Left ventricle myocardium inferior (tissue), 1 donor: ENCODE results near the gene FLACC1. TPM values are rescaled to one million over a fixed set of nuclear protein-coding genes. Genes with fewer than 3 reads are reported as not detected.
"Not testable (repeated sequence)": the region's sequence is repeated elsewhere in the genome, so short reads cannot be mapped to it uniquely, and the experiment has no call there.

Source experiments
- DNase-seq: peaks from one replicate; pipeline ENCODE4 v3.0.0-alpha.2; 2020
- H3K27ac ChIP-seq: fragments of 200-600 bp; replicated peaks from 2 replicates; pipeline ENCODE4 v1.8.0; 2021
- H3K27me3 ChIP-seq: fragments of 200-600 bp; 2 replicates; pipeline ENCODE4 v1.8.0; 2021; ENCODE audit warnings: low read depth
- H3K36me3 ChIP-seq: fragments of 200-600 bp; 2 replicates; pipeline ENCODE4 v1.8.0; 2021
- H3K4me1 ChIP-seq: fragments of 200-600 bp; 2 replicates; pipeline ENCODE4 v1.8.0; 2021
- H3K4me3 ChIP-seq: fragments of 200-600 bp; 2 replicates; pipeline ENCODE4 v1.8.0; 2021; ENCODE audit warnings: mild to moderate bottlenecking, moderate library complexity
- H3K9me3 ChIP-seq: fragments of 200-600 bp; replicated peaks from 2 replicates; pipeline ENCODE4 v1.8.0; 2021
- intact Hi-C: fragments of 100-400 bp; cut with micrococcal nuclease; formaldehyde crosslinking; loops from one replicate; pipeline ENCODE4 v1.11.0; 2022
- total RNA-seq: library from RNA; stranded (reverse); fragmentation: NEBNext Ultra II Directional; extraction: Animal tissue kit (Norgen Biotek cat#: 25700); gene quantifications from one replicate; pipeline ENCODE4 v1.2.1, GENCODE V29; 2021
- TF ChIP-seq, protein P1 (sequence below): fragments of 200-600 bp; IDR thresholded peaks from 2 replicates; pipeline ENCODE4 v1.8.0; 2021; ENCODE audit warnings: antibody characterized with exemption, mild to moderate bottlenecking, borderline replicate concordance
- donor health status: DM: no; HTN: yes; CAD: no; lungs with severe emphysema.

The FLACC1 gene
- total RNA-seq, 1 donor from 2014 or later = 11.8 TPM

DNA sequence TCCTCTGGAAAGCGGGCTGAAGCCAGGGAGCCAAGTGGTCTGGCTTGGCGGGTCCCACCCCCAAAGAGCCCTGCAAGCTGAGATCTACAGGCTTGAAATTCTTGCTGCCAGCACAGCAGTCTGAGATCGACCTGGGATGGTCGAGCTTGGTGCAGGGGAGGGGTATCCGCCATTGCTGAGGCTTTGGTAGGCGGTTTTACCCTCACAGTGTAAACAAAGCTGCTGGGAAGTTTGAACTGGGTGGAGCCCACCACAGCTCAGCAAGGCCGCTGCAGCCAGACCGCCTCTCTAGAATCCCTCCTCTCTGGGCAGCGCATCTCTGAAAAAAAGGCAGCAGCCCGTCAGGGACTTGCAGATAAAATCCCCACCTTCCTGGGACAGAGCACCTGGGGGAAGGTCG, 12.6 kb upstream of the FLACC1 start:
- Histone ChIP-seq H3K4me1 (no peaks in the 10 kb centered on the region), H3K9me3 (peaks cover 21% of the 10 kb centered on the region), H3K36me3 (peaks cover 48% of the 10 kb centered on the region), H3K4me3 (no peak overlapping the region), H3K27ac (no peak overlapping the region), H3K27me3 (no peaks in the 10 kb centered on the region)
- intact Hi-C loops = no loop called here
- TF ChIP-seq, protein P1, sequence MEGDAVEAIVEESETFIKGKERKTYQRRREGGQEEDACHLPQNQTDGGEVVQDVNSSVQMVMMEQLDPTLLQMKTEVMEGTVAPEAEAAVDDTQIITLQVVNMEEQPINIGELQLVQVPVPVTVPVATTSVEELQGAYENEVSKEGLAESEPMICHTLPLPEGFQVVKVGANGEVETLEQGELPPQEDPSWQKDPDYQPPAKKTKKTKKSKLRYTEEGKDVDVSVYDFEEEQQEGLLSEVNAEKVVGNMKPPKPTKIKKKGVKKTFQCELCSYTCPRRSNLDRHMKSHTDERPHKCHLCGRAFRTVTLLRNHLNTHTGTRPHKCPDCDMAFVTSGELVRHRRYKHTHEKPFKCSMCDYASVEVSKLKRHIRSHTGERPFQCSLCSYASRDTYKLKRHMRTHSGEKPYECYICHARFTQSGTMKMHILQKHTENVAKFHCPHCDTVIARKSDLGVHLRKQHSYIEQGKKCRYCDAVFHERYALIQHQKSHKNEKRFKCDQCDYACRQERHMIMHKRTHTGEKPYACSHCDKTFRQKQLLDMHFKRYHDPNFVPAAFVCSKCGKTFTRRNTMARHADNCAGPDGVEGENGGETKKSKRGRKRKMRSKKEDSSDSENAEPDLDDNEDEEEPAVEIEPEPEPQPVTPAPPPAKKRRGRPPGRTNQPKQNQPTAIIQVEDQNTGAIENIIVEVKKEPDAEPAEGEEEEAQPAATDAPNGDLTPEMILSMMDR = no peak
- DNase-seq = no peak

DNA sequence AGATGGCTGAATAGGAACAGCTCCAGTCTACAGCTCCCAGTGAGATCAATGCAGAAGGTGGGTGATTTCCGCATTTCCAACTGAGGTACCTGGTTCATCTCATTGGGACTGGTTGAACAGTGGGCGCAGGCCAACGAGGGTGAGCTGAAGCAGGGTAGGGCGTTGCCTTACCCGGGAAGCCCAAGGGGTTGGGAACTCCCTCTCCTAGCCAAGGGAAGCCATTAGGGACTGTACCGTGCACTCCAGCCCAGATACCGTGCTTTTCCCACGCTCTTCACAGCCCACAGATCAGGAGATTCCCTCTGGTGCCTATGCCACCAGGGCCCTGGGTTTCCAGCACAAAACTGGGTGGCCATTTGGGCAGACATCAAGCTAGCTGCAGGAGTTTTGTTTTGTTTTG, 12.2 kb upstream of the FLACC1 start:
- H3K4me3 ChIP-seq, intact Hi-C loops, H3K27ac ChIP-seq, DNase-seq, H3K4me1 ChIP-seq, H3K27me3 ChIP-seq: not testable (repeated sequence)
- H3K9me3 ChIP-seq = peaks cover 21% of the 10 kb centered on the region
- H3K36me3 ChIP-seq = peaks cover 44% of the 10 kb centered on the region

DNA sequence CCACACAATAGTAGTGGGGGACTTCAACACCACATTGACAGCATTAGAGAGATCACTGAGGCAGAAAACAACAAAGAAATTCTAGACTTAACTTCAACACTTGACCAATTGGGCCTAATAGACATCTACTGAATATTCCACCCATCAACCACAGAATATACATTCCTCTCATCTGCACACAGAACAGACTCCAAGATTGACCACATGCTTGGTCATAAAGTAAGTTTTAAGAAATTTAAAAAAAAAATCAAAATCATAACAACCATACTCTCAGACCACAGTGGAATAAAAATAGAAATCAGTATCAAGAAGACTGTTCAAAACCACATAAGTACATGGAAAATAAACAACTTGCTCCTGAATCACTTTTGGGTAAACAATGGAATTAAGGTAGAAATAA, 9.0 kb upstream of the FLACC1 start:
- Histone ChIP-seq H3K9me3 (peaks cover 21% of the 10 kb centered on the region), H3K4me3 (no peak overlapping the region), H3K4me1 (peaks cover 18% of the 10 kb centered on the region), H3K36me3 (peaks cover 67% of the 10 kb centered on the region), H3K27me3 (no peaks in the 10 kb centered on the region), H3K27ac (no peak overlapping the region)
- no peak for DNase-seq
- intact Hi-C loops = no loop called here
- TF ChIP-seq, protein P1 = no peak

DNA sequence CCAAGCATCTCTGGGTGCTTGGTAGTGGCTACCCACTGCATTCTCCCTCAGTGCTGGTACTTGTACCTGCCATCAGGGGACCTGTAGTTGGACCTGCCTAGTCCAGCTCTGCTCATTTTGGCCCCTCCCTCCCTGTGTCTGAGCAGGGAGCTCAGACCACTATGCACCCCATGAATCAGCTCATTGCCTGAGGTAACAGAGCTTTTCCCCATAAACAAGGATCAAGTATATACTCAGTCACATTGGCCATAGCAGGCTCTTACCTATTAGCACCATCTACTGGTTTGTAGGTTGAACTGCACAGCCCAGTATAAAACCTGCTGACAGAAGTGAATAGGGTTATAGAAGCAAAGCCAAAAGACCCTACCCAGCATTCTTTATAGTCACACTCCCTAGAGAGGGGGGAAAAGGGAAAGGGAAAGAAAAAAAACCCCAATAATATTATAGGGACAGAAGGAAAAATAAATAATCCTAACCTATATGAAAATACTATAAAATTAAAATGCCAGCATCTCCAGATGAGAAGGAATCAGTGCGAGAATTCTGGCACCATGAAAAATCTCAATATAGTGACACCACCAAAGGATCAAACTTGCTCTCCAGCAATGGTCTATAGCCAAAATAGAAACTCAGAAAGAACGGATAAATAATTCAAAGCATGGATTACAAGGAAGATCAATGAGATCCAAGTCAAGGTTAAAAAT, 6.9 kb upstream of the FLACC1 start:
- Histone ChIP-seq H3K27ac (no peak overlapping the region), H3K27me3 (no peaks in the 10 kb centered on the region), H3K36me3 (peaks cover 72% of the 10 kb centered on the region), H3K4me3 (no peak overlapping the region), H3K9me3 (peaks cover 21% of the 10 kb centered on the region), H3K4me1 (peaks cover 22% of the 10 kb centered on the region)
- no peak for DNase-seq
- TF ChIP-seq, protein P1 = peak; percentile 87
- intact Hi-C loops = loop anchor here (2.0 kb wide), 1 partner anchor 127 kb away; no protein-coding TSS in a partner anchor

DNA sequence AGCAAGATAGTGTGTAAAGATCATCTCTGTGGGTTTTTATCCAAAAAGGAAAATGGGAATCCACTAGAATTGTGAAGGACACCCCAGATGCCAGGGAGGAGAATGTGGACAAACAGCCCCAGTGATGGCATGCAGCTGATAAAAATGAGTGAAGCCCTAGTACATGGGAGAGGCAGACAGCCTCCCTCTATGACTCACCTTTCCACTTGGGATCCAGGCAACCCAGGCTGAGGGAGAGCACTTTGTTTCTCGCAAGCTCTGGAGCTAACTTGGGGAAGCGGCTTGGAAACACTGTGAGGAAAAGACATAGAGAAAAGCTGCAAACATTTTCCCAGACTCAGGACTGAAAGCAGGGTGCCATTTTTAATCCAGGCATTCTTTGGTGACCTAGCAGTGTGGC, 5.3 kb upstream of the FLACC1 start:
- no peaks in the 10 kb centered on the region for H3K27me3 ChIP-seq
- no peak overlapping the region for H3K4me3 ChIP-seq
- H3K9me3 ChIP-seq = peaks cover 8% of the 10 kb centered on the region
- no peak for DNase-seq
- TF ChIP-seq, protein P1 = no peak
- H3K36me3 ChIP-seq = peaks cover 64% of the 10 kb centered on the region
- intact Hi-C loops = no loop called here
- peaks cover 29% of the 10 kb centered on the region for H3K4me1 ChIP-seq
- H3K27ac ChIP-seq = no peak overlapping the region

DNA sequence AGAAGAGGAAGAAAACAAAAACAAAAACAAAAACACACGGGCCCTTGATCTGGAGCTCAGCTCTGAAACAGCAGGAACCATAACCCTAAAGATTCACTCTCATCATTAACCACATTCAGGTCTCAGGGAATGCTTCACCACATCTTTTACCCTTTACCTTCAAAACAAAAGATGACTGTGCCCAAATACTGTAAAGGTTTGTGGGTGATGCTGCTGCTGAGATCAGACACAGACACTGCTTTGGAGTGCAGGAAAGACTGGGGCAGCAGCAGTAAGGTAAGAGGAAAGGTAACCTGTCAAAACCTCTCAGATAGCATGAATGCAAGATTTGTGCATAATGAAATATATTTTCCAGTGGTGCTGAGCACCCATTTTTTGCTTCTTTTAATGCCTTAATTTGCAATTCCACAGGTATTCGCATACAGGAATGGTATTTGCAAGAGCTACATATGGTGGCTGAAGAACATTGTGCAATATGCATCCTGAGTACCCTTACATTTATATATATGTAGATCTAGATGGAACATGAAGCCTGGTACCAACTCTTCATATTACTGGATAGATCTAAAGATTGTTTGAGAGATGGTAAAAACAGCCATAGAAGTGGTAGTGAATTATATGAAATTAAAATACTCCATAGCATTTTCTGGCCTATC, 4.1 kb upstream of the FLACC1 start:
- Histone ChIP-seq H3K4me1 (peaks cover 38% of the 10 kb centered on the region), H3K36me3 (peaks cover 59% of the 10 kb centered on the region), H3K4me3 (no peak overlapping the region), H3K27ac (no peak overlapping the region), H3K27me3 (no peaks in the 10 kb centered on the region), H3K9me3 (no peaks in the 10 kb centered on the region)
- TF ChIP-seq, protein P1 = no peak
- intact Hi-C loops = no loop called here
- no peak for DNase-seq
